ENCODE data around the gene MMP13.
"Not testable (repeated sequence)": the region's sequence is repeated elsewhere in the genome, so short reads cannot be mapped to it uniquely, and the experiment has no call there.

The MMP13 gene

DNA sequence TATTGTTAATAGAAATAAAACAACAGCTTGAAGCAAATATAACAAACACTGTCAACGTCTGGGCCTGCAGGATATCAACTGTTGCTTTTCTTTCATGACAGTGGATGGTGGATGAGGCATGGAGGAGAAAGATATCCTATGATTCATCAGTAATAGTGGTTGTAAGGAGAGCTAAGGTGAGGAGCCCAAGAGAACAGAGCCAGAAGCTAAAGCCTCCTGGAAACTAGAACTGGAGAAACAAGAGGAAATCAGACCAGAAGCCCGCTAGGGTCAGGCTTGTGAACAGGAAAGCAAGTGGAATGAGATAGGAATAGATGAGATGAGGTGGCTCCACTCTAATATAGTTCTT lies 43.1 kb downstream of the MMP13 start:
- DNase-seq (ENCODE audit: low read depth): peak; percentile 67
- TF ChIP-seq CTCF (IDR thresholded peaks at IDR 0.05; ENCODE audit: insufficient read depth, low read depth, low read length, missing control alignments): no peak
- H3K4me3 ChIP-seq (ENCODE audit: low read length): no peak overlapping the region

DNA sequence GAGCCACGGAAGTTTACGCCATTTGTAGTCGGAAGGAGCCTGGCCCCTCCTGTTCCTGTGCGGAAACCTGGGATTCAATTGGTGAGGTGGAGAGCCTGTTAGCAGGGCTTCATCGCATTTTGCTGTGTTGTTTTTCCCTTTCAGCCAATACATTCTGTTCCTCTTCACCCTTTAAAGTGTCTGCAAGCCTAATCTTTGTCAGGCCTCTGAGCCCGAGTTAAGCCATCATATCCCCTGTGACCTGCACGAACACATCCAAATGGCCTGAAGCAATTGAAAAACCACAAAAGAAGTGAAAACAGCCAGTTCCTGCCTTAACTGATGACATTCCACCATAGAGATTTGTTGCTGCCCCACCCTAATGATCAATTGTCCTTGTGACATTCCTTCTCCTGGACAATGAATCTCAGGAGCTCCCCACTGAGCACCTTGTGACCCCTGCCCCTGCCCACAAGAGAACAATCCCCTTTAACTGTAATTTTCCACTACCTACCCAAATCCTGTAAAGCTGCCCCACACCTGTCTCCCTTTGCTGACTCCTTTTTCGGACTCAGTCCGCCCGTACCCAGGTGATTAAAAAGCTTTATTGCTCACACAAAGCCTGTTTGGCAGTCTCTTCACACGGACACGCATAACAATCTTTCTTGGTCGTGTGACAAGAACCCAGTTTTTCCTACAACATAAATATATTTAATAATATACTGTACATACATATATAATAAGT lies 43.6 kb downstream of the MMP13 start:
- TF ChIP-seq CTCF (IDR thresholded peaks at IDR 0.05; ENCODE audit: insufficient read depth, low read depth, low read length, missing control alignments): no peak
- H3K4me3 ChIP-seq (ENCODE audit: low read length): no peak overlapping the region
- peak; percentile 51 for DNase-seq (ENCODE audit: low read depth)

- peak; percentile 62 for DNase-seq (ENCODE audit: low read depth)
- H3K4me3 ChIP-seq (ENCODE audit: low read length): not testable (repeated sequence)
These were observed 49.7 kb downstream of the MMP13 start for GRCh38 chr11:102905848-102906247.

GRCh38 chr11:102903895-102904294 lies 51.6 kb downstream of the MMP13 start:
- not testable (repeated sequence) for DNase-seq (ENCODE audit: low read depth); H3K4me3 ChIP-seq (ENCODE audit: low read length)

DNA sequence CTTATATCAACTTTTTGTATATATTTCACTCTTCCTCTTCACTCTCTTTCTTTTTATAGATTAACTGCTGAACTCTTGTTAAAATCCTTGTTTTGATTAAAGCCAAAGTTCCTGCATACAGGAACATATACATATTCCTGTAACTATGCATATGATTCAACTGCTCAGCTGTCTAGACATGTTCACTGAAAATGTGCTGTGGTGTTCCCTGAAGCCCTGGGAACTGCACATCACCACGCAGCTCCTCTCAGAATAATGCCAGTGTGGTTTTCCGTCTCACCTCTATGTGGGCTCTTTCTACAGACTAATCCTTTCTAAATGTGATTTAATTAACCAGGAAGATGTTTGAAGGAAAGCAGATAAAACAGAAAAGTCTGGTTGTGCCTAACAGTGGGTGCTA lies 55.2 kb downstream of the MMP13 start:
- no peak overlapping the region for H3K4me3 ChIP-seq (ENCODE audit: low read length)
- peak; percentile 90 for DNase-seq (ENCODE audit: low read depth)
- no peak for TF ChIP-seq CTCF (IDR thresholded peaks at IDR 0.05; ENCODE audit: insufficient read depth, low read depth, low read length, missing control alignments)
